H9 (cell line): ENCODE measurements around the gene C11orf91. TPM values are rescaled to one million over a fixed set of nuclear protein-coding genes. Genes with fewer than 3 reads are reported as not detected.
A peak's percentile ranks its signal among the peaks of the same experiment; 100 is the strongest.

Experiments
- DNase-seq: peaks from one replicate; pipeline ENCODE4 v3.0.0-alpha.2; 2017
- H2AFZ ChIP-seq: one replicate; pipeline ENCODE4 v1.6.1; 2013; ENCODE audit warnings: mild to moderate bottlenecking, low read length, control low read depth, moderate library complexity
- H2AK5ac ChIP-seq: 2 replicates; pipeline ENCODE4 v1.6.1; 2013; ENCODE audit warnings: low read length, control low read depth, mixed read lengths; ENCODE audit not compliant: insufficient read length
- H2BK120ac ChIP-seq: one replicate; pipeline ENCODE4 v1.6.1; 2013; ENCODE audit warnings: low read depth, mild to moderate bottlenecking, low read length, control low read depth, inconsistent platforms; ENCODE audit not compliant: poor library complexity, severe bottlenecking
- H2BK12ac ChIP-seq: 2 replicates; pipeline ENCODE4 v1.6.1; 2013; ENCODE audit warnings: low read length, control low read depth, mixed read lengths, low read depth; ENCODE audit not compliant: insufficient read length
- H2BK15ac ChIP-seq: 2 replicates; pipeline ENCODE4 v1.6.1; 2013; ENCODE audit warnings: low read depth, low read length, control low read depth
- H2BK20ac ChIP-seq: one replicate; pipeline ENCODE4 v1.6.1; 2013; ENCODE audit warnings: low read depth, mild to moderate bottlenecking, low read length, control low read depth, inconsistent platforms; ENCODE audit not compliant: poor library complexity, severe bottlenecking
- H2BK5ac ChIP-seq: 2 replicates; pipeline ENCODE4 v1.6.1; 2013; ENCODE audit warnings: low read length, control low read depth, mixed read lengths; ENCODE audit not compliant: insufficient read length
- H3K14ac ChIP-seq: 2 replicates; pipeline ENCODE4 v1.6.1; 2013; ENCODE audit warnings: low read length, control low read depth; ENCODE audit not compliant: insufficient read depth
- H3K18ac ChIP-seq: 2 replicates; pipeline ENCODE4 v1.6.1; 2013; ENCODE audit warnings: low read depth, mild to moderate bottlenecking, mixed read lengths, low read length, control low read depth; ENCODE audit not compliant: insufficient read length
- H3K23ac ChIP-seq: 2 replicates; pipeline ENCODE4 v1.6.1; 2013; ENCODE audit warnings: low read length, control low read depth, mixed read lengths, low read depth; ENCODE audit not compliant: insufficient read length
- H3K23me2 ChIP-seq: 2 replicates; pipeline ENCODE4 v1.6.1; 2013; ENCODE audit warnings: low read depth, mild to moderate bottlenecking, mixed read lengths, low read length, control low read depth; ENCODE audit not compliant: insufficient read length, poor library complexity, severe bottlenecking
- H3K27ac ChIP-seq: 2 replicates; pipeline ENCODE4 v1.5.1; 2013; ENCODE audit warnings: low read length, control low read depth, mixed read lengths, low read depth; ENCODE audit not compliant: insufficient read length
- H3K27me3 ChIP-seq: 2 replicates; pipeline ENCODE4 v1.6.1; 2013; ENCODE audit warnings: low read length, control low read depth, inconsistent platforms; ENCODE audit not compliant: insufficient read depth
- H3K4ac ChIP-seq: 2 replicates; pipeline ENCODE4 v1.6.1; 2013; ENCODE audit warnings: low read depth, mild to moderate bottlenecking, control low read depth, inconsistent platforms, low read length, moderate library complexity
- H3K4me1 ChIP-seq: 2 replicates; pipeline ENCODE4 v1.6.1; 2013; ENCODE audit warnings: low read length, control low read depth, inconsistent platforms; ENCODE audit not compliant: insufficient read depth
- H3K4me2 ChIP-seq: 2 replicates; pipeline ENCODE4 v1.6.1; 2013; ENCODE audit warnings: low read length, control low read depth, mixed read lengths; ENCODE audit not compliant: insufficient read length, insufficient read depth
- H3K56ac ChIP-seq: 2 replicates; pipeline ENCODE4 v1.6.1; 2013; ENCODE audit warnings: low read depth, mild to moderate bottlenecking, mixed read lengths, low read length, control low read depth; ENCODE audit not compliant: insufficient read length
- H3K79me1 ChIP-seq: 2 replicates; pipeline ENCODE4 v1.6.1; 2013; ENCODE audit warnings: low read depth, mild to moderate bottlenecking, moderate library complexity, low read length, control low read depth, inconsistent platforms; ENCODE audit not compliant: insufficient read depth, poor library complexity, severe bottlenecking
- H3K79me2 ChIP-seq: 2 replicates; pipeline ENCODE4 v1.6.1; 2013; ENCODE audit warnings: low read length, control low read depth, inconsistent platforms; ENCODE audit not compliant: insufficient read depth
- H3K9ac ChIP-seq: 2 replicates; pipeline ENCODE4 v1.6.1; 2013; ENCODE audit warnings: low read length, control low read depth, mixed read lengths; ENCODE audit not compliant: insufficient read length; ENCODE audit errors: extremely low read depth
- H3K9me3 ChIP-seq: one replicate; pipeline ENCODE4 v1.6.1; 2013; ENCODE audit warnings: low read depth, low read length, inconsistent platforms; ENCODE audit not compliant: control insufficient read depth
- H3T11ph ChIP-seq: one replicate; pipeline ENCODE4 v1.6.1; 2013; ENCODE audit warnings: mild to moderate bottlenecking, low read length, control low read depth, inconsistent platforms
- H4K20me1 ChIP-seq: one replicate; pipeline ENCODE4 v1.6.1; 2013; ENCODE audit not compliant: control insufficient read depth, insufficient read length, insufficient read depth
- H4K5ac ChIP-seq: 2 replicates; pipeline ENCODE4 v1.6.1; 2013; ENCODE audit warnings: low read depth, mild to moderate bottlenecking, mixed read lengths, low read length, control low read depth; ENCODE audit not compliant: insufficient read length
- H4K8ac ChIP-seq: replicated peaks from 2 replicates; pipeline ENCODE4 v1.6.1; 2013; ENCODE audit warnings: low read length, control low read depth, mixed read lengths, low read depth; ENCODE audit not compliant: insufficient read length
- H4K91ac ChIP-seq: 2 replicates; pipeline ENCODE4 v1.6.1; 2013; ENCODE audit warnings: low read depth, mild to moderate bottlenecking, moderate library complexity, mixed read lengths, low read length, control low read depth; ENCODE audit not compliant: insufficient read length
- H3K27ac Mint-ChIP-seq, 3 experiments: 2 replicates in 2 of 3; 3 replicates in 1 of 3; pipeline ENCODE4 v1.8.0; 2020 to 2021; ENCODE audit warnings: mixed read lengths in 3 of 3, mild to moderate bottlenecking in 1 of 3, moderate library complexity in 1 of 3
- H3K27me3 Mint-ChIP-seq: 2 replicates; pipeline ENCODE4 v1.8.0; 2021; ENCODE audit warnings: low read depth, mild to moderate bottlenecking, moderate library complexity, mixed read lengths
- H3K36me3 Mint-ChIP-seq, 3 experiments: 2 replicates in 2 of 3; 3 replicates in 1 of 3; pipeline ENCODE4 v1.8.0; 2020 to 2021; ENCODE audit warnings: low read depth in 3 of 3, mixed read lengths in 3 of 3; ENCODE audit not compliant: insufficient read depth in 1 of 3
- H3K4me1 Mint-ChIP-seq, 2 experiments: 2 replicates each; pipeline ENCODE4 v1.8.0; 2020; ENCODE audit warnings: mixed read lengths in 2 of 2
- H3K4me3 Mint-ChIP-seq, 2 experiments: 2 replicates in 1 of 2; 3 replicates in 1 of 2; pipeline ENCODE4 v1.8.0; 2020 to 2021; ENCODE audit warnings: mild to moderate bottlenecking in 2 of 2, mixed read lengths in 2 of 2, moderate library complexity in 1 of 2
- H3K9me3 Mint-ChIP-seq, 2 experiments: 2 replicates in 1 of 2; 3 replicates in 1 of 2; pipeline ENCODE4 v1.8.0; 2020; ENCODE audit warnings: mild to moderate bottlenecking in 2 of 2, mixed read lengths in 2 of 2, moderate library complexity in 1 of 2
- CTCF ChIP-seq: fragments of 200-600 bp; sonication (generic); conservative IDR thresholded peaks from 3 replicates; pipeline ENCODE4 v1.8.0; 2021; ENCODE audit warnings: antibody characterized with exemption, mild to moderate bottlenecking
- WGBS: extraction: QIAGEN DNeasy Blood & Tissue Kit; methylation state at CpG from one replicate; pipeline ENCODE4 v1.1.7; 2013; ENCODE audit warnings: missing lambda C conversion rate, low lambda C conversion rate, mixed read lengths; ENCODE audit not compliant: insufficient read length; ENCODE audit errors: extremely low coverage; 5-methylcytosine and 5-hydroxymethylcytosine counted together
- total RNA-seq: library from RNA; stranded (reverse); gene quantifications from 2 replicates; pipeline ENCODE4 v1.2.1, GENCODE V29; 2021

Gene C11orf91
- total RNA-seq, 1 experiment from 2014 or later, result not detected

GRCh38 chr11:33682446-33682845 is 18.2 kb downstream of the C11orf91 start:
- no peak overlapping the region for H4K5ac ChIP-seq
- H3K4me2 ChIP-seq, result no peak overlapping the region
- H3K14ac ChIP-seq, result no peak overlapping the region
- no peaks in the 10 kb centered on the region for H3K27me3 ChIP-seq
- H3K4me1 ChIP-seq, result peaks cover 12% of the 10 kb centered on the region; the same call in 1 of the 2 replicates
- no peak overlapping the region for H2BK120ac ChIP-seq
- H3K27ac ChIP-seq, result no peak overlapping the region
- H3K56ac ChIP-seq, result no peak overlapping the region
- no peak overlapping the region for H3K4ac ChIP-seq
- no peak overlapping the region for H2AK5ac ChIP-seq
- H3T11ph ChIP-seq, result no peak overlapping the region
- Mint-ChIP-seq H3K9me3 (peaks cover 9% of the 10 kb centered on the region in 2 experiments; a peak in 4 of 5 replicates), H3K4me1 (peaks cover 30 to 31% of the 10 kb centered on the region in 2 experiments), H3K27me3 (no peaks in the 10 kb centered on the region; the same call in 1 of the 2 replicates), H3K27ac (no peak overlapping the region), H3K4me3 (no peak overlapping the region), H3K36me3 (peaks cover 0 to 3% (median 1%) of the 10 kb centered on the region in 3 experiments; a peak in 2 of 7 replicates)
- no peak overlapping the region for H2BK20ac ChIP-seq
- H2BK12ac ChIP-seq, result no peak overlapping the region
- no peaks in the 10 kb centered on the region for H3K23me2 ChIP-seq
- H4K8ac ChIP-seq, result no peak overlapping the region
- no peaks in the 10 kb centered on the region for H3K9me3 ChIP-seq
- H3K79me1 ChIP-seq, result no peaks in the 10 kb centered on the region
- H4K91ac ChIP-seq, result no peak overlapping the region
- H3K18ac ChIP-seq, result no peak overlapping the region
- WGBS, result no CpG with 5 or more reads among the region's 4 CpGs
- no peak for DNase-seq
- no peaks in the 10 kb centered on the region for H4K20me1 ChIP-seq
- H3K9ac ChIP-seq, result no peak overlapping the region
- peak; percentile 51; the same call in 2 of the 3 replicates for TF ChIP-seq CTCF
- H2AFZ ChIP-seq, result no peak overlapping the region
- H2BK15ac ChIP-seq, result no peak overlapping the region
- H3K79me2 ChIP-seq, result no peaks in the 10 kb centered on the region
- no peak overlapping the region for H3K23ac ChIP-seq
- no peak overlapping the region for H2BK5ac ChIP-seq
